Neuronal stem cell (in vitro differentiated cells): ENCODE measurements around the gene CYLD.

ENCODE experiments used
- DNase-seq: peaks from one replicate; pipeline ENCODE4 v3.0.0-alpha.2; 2013; ENCODE audit warnings: low spot score
- H2AFZ ChIP-seq: one replicate; pipeline ENCODE4 v1.6.1; 2013; ENCODE audit warnings: mild to moderate bottlenecking, low read length, inconsistent platforms
- H2AK5ac ChIP-seq: 2 replicates; pipeline ENCODE4 v1.6.1; 2013; ENCODE audit warnings: low read depth, mild to moderate bottlenecking, inconsistent platforms, low read length, moderate library complexity, mixed read lengths
- H2BK120ac ChIP-seq: 2 replicates; pipeline ENCODE4 v1.6.1; 2013; ENCODE audit warnings: low read depth, mild to moderate bottlenecking, inconsistent platforms, low read length, moderate library complexity, mixed read lengths
- H2BK12ac ChIP-seq: one replicate; pipeline ENCODE4 v1.6.1; 2013; ENCODE audit warnings: low read length, inconsistent platforms
- H2BK15ac ChIP-seq: 2 replicates; pipeline ENCODE4 v1.6.1; 2013; ENCODE audit warnings: mild to moderate bottlenecking, low read length, inconsistent platforms, mixed read lengths
- H2BK5ac ChIP-seq: one replicate; pipeline ENCODE4 v1.6.1; 2013; ENCODE audit warnings: inconsistent platforms, mild to moderate bottlenecking, low read length, moderate library complexity
- H3K14ac ChIP-seq: one replicate; pipeline ENCODE4 v1.6.1; 2013; ENCODE audit warnings: low read length, inconsistent platforms
- H3K18ac ChIP-seq: 2 replicates; pipeline ENCODE4 v1.6.1; 2013; ENCODE audit warnings: low read length, inconsistent platforms
- H3K23ac ChIP-seq: 2 replicates; pipeline ENCODE4 v1.6.1; 2013; ENCODE audit warnings: low read depth, mild to moderate bottlenecking, mixed read lengths, low read length, inconsistent platforms; ENCODE audit not compliant: poor library complexity
- H3K27ac ChIP-seq: replicated peaks from 3 replicates; pipeline ENCODE4 v1.5.1; 2013; ENCODE audit warnings: low read length, inconsistent platforms
- H3K27me3 ChIP-seq, 3 experiments: 2 replicates each; pipeline ENCODE4 v1.6.1; 2013; ENCODE audit warnings: low read length in 3 of 3, mild to moderate bottlenecking in 2 of 3, inconsistent platforms in 1 of 3, low read depth in 1 of 3, mixed read lengths in 1 of 3, moderate library complexity in 1 of 3; ENCODE audit not compliant: control insufficient read depth in 3 of 3, insufficient read depth in 3 of 3
- H3K36me3 ChIP-seq, 2 donors: replicated peaks in 1 of 2; 2 replicates each; pipeline ENCODE4 v1.6.1; 2013; ENCODE audit warnings: low read length in 2 of 2; ENCODE audit not compliant: control insufficient read depth in 2 of 2, insufficient read depth in 2 of 2
- H3K4ac ChIP-seq: 2 replicates; pipeline ENCODE4 v1.6.1; 2013; ENCODE audit warnings: inconsistent platforms, mild to moderate bottlenecking, low read length, moderate library complexity
- H3K4me1 ChIP-seq, 2 donors: 1 replicate in 1 of 2; 2 replicates in 1 of 2; pipeline ENCODE4 v1.6.1; 2013; ENCODE audit warnings: low read length in 2 of 2, low read depth in 1 of 2; ENCODE audit not compliant: control insufficient read depth in 2 of 2, insufficient read depth in 1 of 2
- H3K4me2 ChIP-seq: one replicate; pipeline ENCODE4 v1.6.1; 2013; ENCODE audit warnings: mild to moderate bottlenecking, low read length, inconsistent platforms; ENCODE audit not compliant: insufficient read depth, poor library complexity, severe bottlenecking
- H3K4me3 ChIP-seq, 2 donors: 2 replicates each; pipeline ENCODE4 v1.5.1; 2013; ENCODE audit warnings: low read length in 2 of 2, mild to moderate bottlenecking in 2 of 2, inconsistent platforms in 1 of 2, moderate library complexity in 1 of 2
- H3K79me1 ChIP-seq: one replicate; pipeline ENCODE4 v1.6.1; 2013; ENCODE audit warnings: low read depth, mild to moderate bottlenecking, inconsistent platforms, low read length, moderate library complexity
- H3K9ac ChIP-seq: one replicate; pipeline ENCODE4 v1.6.1; 2013; ENCODE audit warnings: mild to moderate bottlenecking, low read depth, low read length, inconsistent platforms; ENCODE audit not compliant: poor library complexity
- H3K9me3 ChIP-seq, 2 donors: replicated peaks in 1 of 2; 2 replicates each; pipeline versions ENCODE3 to v1.6.1; 2013; ENCODE audit warnings: low read length in 2 of 2, mild to moderate bottlenecking in 2 of 2, inconsistent platforms in 1 of 2, low read depth in 1 of 2, mixed read lengths in 1 of 2, moderate library complexity in 1 of 2; ENCODE audit not compliant: control insufficient read depth in 2 of 2, insufficient read depth in 1 of 2
- H4K8ac ChIP-seq: one replicate; pipeline ENCODE4 v1.6.1; 2013; ENCODE audit warnings: low read depth, mild to moderate bottlenecking, inconsistent platforms, low read length, moderate library complexity
- H4K91ac ChIP-seq: one replicate; pipeline ENCODE4 v1.6.1; 2013; ENCODE audit warnings: low read length, low read depth, mild to moderate bottlenecking, inconsistent platforms; ENCODE audit not compliant: poor library complexity
- WGBS, 2 donors: extraction: QIAGEN DNeasy Blood & Tissue Kit; methylation state at CpG; one replicate each; pipeline ENCODE4 v1.1.7; 2013; ENCODE audit warnings: missing lambda C conversion rate in 2 of 2, mixed read lengths in 1 of 2; ENCODE audit not compliant: insufficient read length in 2 of 2, insufficient replicate concordance in 1 of 2; ENCODE audit errors: extremely low coverage in 2 of 2; 5-methylcytosine and 5-hydroxymethylcytosine counted together

CYLD gene

DNA sequence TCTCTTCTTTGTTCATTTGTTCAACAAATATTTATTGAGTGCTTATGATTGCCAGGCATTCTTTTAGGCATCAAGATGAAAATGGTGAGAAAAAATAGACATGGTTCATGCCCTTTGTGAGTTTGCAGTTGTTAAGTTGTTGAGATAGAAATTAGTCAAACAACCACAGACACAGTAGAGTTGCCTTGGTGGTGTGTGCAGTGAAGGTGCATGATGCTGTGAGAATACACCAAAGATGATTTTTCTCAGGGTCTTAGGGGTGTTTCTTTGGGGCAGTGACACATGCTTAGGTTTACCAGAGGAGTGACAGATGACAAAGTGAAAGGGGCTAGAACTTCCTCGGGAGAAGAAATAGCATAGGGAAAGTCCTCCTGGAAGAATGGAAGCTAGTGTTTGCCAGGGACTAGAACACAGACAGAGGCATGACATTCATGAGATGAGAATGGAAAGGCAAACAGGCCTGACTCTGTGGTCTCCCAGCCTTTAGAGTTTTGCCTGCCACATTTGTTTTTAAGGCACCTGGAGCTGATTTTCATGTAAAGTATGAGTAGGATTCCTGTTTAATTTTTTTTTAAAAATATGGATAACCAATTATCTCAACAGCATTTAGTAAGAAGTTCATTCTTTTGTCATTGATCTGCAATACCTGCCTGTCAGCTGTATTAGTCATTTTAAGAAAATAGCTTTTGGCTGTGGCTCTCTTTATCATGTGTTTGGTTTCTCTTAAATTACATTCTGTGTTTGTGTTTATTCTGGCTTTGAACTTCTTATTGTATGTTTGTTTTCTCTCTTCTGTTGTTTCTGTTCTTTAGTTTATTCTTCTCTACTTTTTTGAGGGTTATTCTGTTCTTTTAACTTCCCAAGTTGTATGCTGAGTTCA is 36.6 kb downstream of the CYLD start:
- no peak overlapping the region for H2BK5ac ChIP-seq
- H3K9me3 ChIP-seq = no peaks in the 10 kb centered on the region
- H2BK12ac ChIP-seq = no peak overlapping the region
- no peak overlapping the region for H4K91ac ChIP-seq
- H2BK120ac ChIP-seq = no peak overlapping the region
- no peaks in the 10 kb centered on the region for H3K79me1 ChIP-seq
- H2AK5ac ChIP-seq = no peak overlapping the region
- H3K4me2 ChIP-seq = no peak overlapping the region
- no peak overlapping the region for H3K18ac ChIP-seq
- H3K4me1 ChIP-seq = peaks cover 0 to 2% of the 10 kb centered on the region in 2 donors
- H3K4ac ChIP-seq = no peak overlapping the region
- H3K4me3 ChIP-seq = no peak overlapping the region
- DNase-seq = no peak
- H4K8ac ChIP-seq = no peak overlapping the region
- H2AFZ ChIP-seq = no peak overlapping the region
- no peak overlapping the region for H3K9ac ChIP-seq
- H3K36me3 ChIP-seq = peaks cover 0 to 8% of the 10 kb centered on the region in 2 donors
- H3K23ac ChIP-seq = no peak overlapping the region
- no peak overlapping the region for H3K27ac ChIP-seq
- no peak overlapping the region for H2BK15ac ChIP-seq
- no peak overlapping the region for H3K14ac ChIP-seq
- WGBS, 2 donors = no CpG with 5 or more reads among the region's 1 CpG
- no peaks in the 10 kb centered on the region for H3K27me3 ChIP-seq

GRCh38 chr16:50781043-50781442 is 39.2 kb downstream of the CYLD start:
- no peak overlapping the region for H3K18ac ChIP-seq
- H2AFZ ChIP-seq = no peak overlapping the region
- no peak overlapping the region for H2BK5ac ChIP-seq
- H3K4me3 ChIP-seq = no peak overlapping the region
- H3K23ac ChIP-seq = no peak overlapping the region
- H3K9ac ChIP-seq = no peak overlapping the region
- H3K4me1 ChIP-seq = no peaks in the 10 kb centered on the region
- no peak overlapping the region for H2BK15ac ChIP-seq
- H3K27me3 ChIP-seq = no peaks in the 10 kb centered on the region
- H3K4ac ChIP-seq = no peak overlapping the region
- no peak overlapping the region for H3K14ac ChIP-seq
- H3K4me2 ChIP-seq = no peak overlapping the region
- peaks cover 0 to 11% of the 10 kb centered on the region in 2 donors for H3K36me3 ChIP-seq
- H4K91ac ChIP-seq = no peak overlapping the region
- no peak for DNase-seq
- no CpG with 5 or more reads among the region's 7 CpGs for WGBS, 2 donors
- no peak overlapping the region for H2AK5ac ChIP-seq
- no peak overlapping the region for H2BK120ac ChIP-seq
- no peak overlapping the region for H3K27ac ChIP-seq
- H3K79me1 ChIP-seq = no peaks in the 10 kb centered on the region
- H2BK12ac ChIP-seq = no peak overlapping the region
- no peaks in the 10 kb centered on the region for H3K9me3 ChIP-seq
- H4K8ac ChIP-seq = no peak overlapping the region

- no peaks in the 10 kb centered on the region for H3K9me3 ChIP-seq
- H3K27me3 ChIP-seq = no peaks in the 10 kb centered on the region
- no peak overlapping the region for H2BK5ac ChIP-seq
- H3K18ac ChIP-seq = no peak overlapping the region
- H3K36me3 ChIP-seq = peaks cover 0 to 11% of the 10 kb centered on the region in 2 donors
- no peak overlapping the region for H2BK15ac ChIP-seq
- no peak overlapping the region for H4K8ac ChIP-seq
- H3K4me3 ChIP-seq = no peak overlapping the region
- H3K79me1 ChIP-seq = no peaks in the 10 kb centered on the region
- no peak overlapping the region for H3K4ac ChIP-seq
- H4K91ac ChIP-seq = no peak overlapping the region
- H3K23ac ChIP-seq = no peak overlapping the region
- H3K14ac ChIP-seq = no peak overlapping the region
- 100% methylated on average over 2 of the region's 3 CpGs; no CpG with 5 or more reads in 1 of the 2 donors for WGBS, 2 donors
- no peak overlapping the region for H2AK5ac ChIP-seq
- H3K27ac ChIP-seq = no peak overlapping the region
- H3K4me2 ChIP-seq = no peak overlapping the region
- no peak overlapping the region for H2BK120ac ChIP-seq
- no peak overlapping the region for H3K9ac ChIP-seq
- no peak overlapping the region for H2AFZ ChIP-seq
- no peak for DNase-seq
- no peaks in the 10 kb centered on the region for H3K4me1 ChIP-seq
- H2BK12ac ChIP-seq = no peak overlapping the region
These were observed 39.6 kb downstream of the CYLD start for GRCh38 chr16:50781518-50781917.

DNA sequence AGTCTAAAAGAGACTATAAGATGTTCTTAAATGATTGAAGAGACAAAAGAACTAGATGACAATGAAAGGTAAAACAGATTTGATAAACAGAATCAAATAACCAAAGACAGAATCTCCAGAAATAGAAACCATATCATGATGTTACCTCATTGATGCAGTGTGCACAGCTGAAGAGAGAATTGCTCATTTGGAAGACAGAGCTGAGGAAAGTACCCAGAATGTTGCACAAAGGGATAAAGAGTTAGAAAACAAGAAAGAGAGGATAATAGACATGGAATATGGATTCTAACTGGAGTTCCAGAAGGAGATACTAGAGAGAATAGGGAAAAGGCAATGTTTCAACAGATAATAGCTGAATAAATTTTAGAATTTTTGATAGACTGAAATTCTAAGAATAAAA is 47.9 kb downstream of the CYLD start:
- H3K79me1 ChIP-seq = no peaks in the 10 kb centered on the region
- no peak overlapping the region for H3K4me3 ChIP-seq

More for the DNA sequence above, 47.9 kb downstream of the CYLD start:
- no peak overlapping the region for H2BK15ac ChIP-seq
- no peak overlapping the region for H4K8ac ChIP-seq
- no peak overlapping the region for H3K23ac ChIP-seq
- no peak overlapping the region for H3K4me2 ChIP-seq
- no peak overlapping the region for H2AFZ ChIP-seq
- no peak overlapping the region for H2BK12ac ChIP-seq
- no peak overlapping the region for H2BK5ac ChIP-seq
- H3K27me3 ChIP-seq = no peaks in the 10 kb centered on the region
- H3K4me1 ChIP-seq = no peaks in the 10 kb centered on the region
- no peak overlapping the region for H2AK5ac ChIP-seq
- no peak overlapping the region for H3K4ac ChIP-seq
- H4K91ac ChIP-seq = no peak overlapping the region
- no peak overlapping the region for H3K14ac ChIP-seq
- H3K9ac ChIP-seq = no peak overlapping the region
- peaks cover 0 to 10% of the 10 kb centered on the region in 2 donors for H3K36me3 ChIP-seq
- no peak for DNase-seq
- H3K27ac ChIP-seq = no peak overlapping the region
- H3K18ac ChIP-seq = no peak overlapping the region
- no peak overlapping the region for H2BK120ac ChIP-seq
- peaks cover 3 to 26% of the 10 kb centered on the region in 2 donors for H3K9me3 ChIP-seq
